Stimulated activated CD4-positive, alpha-beta T cell treated with anti-CD3 and anti-CD28 coated beads, Interleukin-4, amount 100 ng/mL, for 4 hours (primary cell): ENCODE measurements around the gene KCNMB2.
"Not testable (repeated sequence)": the region's sequence is repeated elsewhere in the genome, so short reads cannot be mapped to it uniquely, and the experiment has no call there.

Experiments used
- DNase-seq, 2 experiments: peaks; one replicate each; pipeline ENCODE4 v3.0.0-alpha.2; 2020

Gene KCNMB2

GRCh38 chr3:178520451-178520850, 15.8 kb upstream of the KCNMB2 start:
- no peak for DNase-seq

GRCh38 chr3:178522200-178523052, 13.8 kb upstream of the KCNMB2 start:
- DNase-seq = no peak

GRCh38 chr3:178525251-178525650, 11.0 kb upstream of the KCNMB2 start:
- no peak for DNase-seq

GRCh38 chr3:178526291-178526690, 9.9 kb upstream of the KCNMB2 start:
- no peak for DNase-seq

- DNase-seq = no peak
These were observed 8.3 kb upstream of the KCNMB2 start for GRCh38 chr3:178527981-178528380.

GRCh38 chr3:178529606-178530225, 6.5 kb upstream of the KCNMB2 start:
- no peak for DNase-seq

- no peak for DNase-seq
These were observed 3.8 kb upstream of the KCNMB2 start for GRCh38 chr3:178532476-178532875.

- no peak for DNase-seq
These were observed 978 bp downstream of the KCNMB2 start for GRCh38 chr3:178537122-178537705.

- no peak for DNase-seq
These were observed 1.8 kb downstream of the KCNMB2 start for GRCh38 chr3:178538056-178538455.

GRCh38 chr3:178540184-178540583, 3.9 kb downstream of the KCNMB2 start:
- DNase-seq = no peak

- no peak for DNase-seq
These were observed 9.1 kb downstream of the KCNMB2 start for GRCh38 chr3:178545337-178545736.

- no peak for DNase-seq
These were observed 9.8 kb downstream of the KCNMB2 start for GRCh38 chr3:178546079-178546478.

- DNase-seq = not testable (repeated sequence)
These were observed 13.2 kb downstream of the KCNMB2 start for GRCh38 chr3:178549426-178549825.

- DNase-seq = no peak
These were observed 15.7 kb downstream of the KCNMB2 start for GRCh38 chr3:178551916-178552321.

GRCh38 chr3:178558637-178559036, 22.4 kb downstream of the KCNMB2 start:
- no peak for DNase-seq

GRCh38 chr3:178560759-178561158, 24.5 kb downstream of the KCNMB2 start:
- DNase-seq = no peak

- no peak for DNase-seq
These were observed 25.0 kb downstream of the KCNMB2 start for GRCh38 chr3:178561239-178561638.

- DNase-seq = no peak
These were observed 26.1 kb downstream of the KCNMB2 start for GRCh38 chr3:178562143-178562946.

- DNase-seq = no peak
These were observed 26.7 kb downstream of the KCNMB2 start for GRCh38 chr3:178562947-178563232.

- no peak for DNase-seq
These were observed 31.4 kb downstream of the KCNMB2 start for GRCh38 chr3:178567611-178568010.

- DNase-seq = no peak
These were observed 32.0 kb downstream of the KCNMB2 start for GRCh38 chr3:178568155-178568731.

GRCh38 chr3:178568911-178569310, 32.7 kb downstream of the KCNMB2 start:
- DNase-seq = no peak

GRCh38 chr3:178569826-178570225, 33.6 kb downstream of the KCNMB2 start:
- DNase-seq = no peak
